WTC11 (cell line): ENCODE data around the gene SAMHD1. TPM values are rescaled to one million over a fixed set of nuclear protein-coding genes. Genes with fewer than 3 reads are reported as not detected.

Source experiments
- ATAC-seq: fragments of 200-7000 bp; cut with Tn5 transposase; 2 replicates; pipeline ENCODE4 v1.10.0; 2021; ENCODE audit warnings: mild to moderate bottlenecking, moderate library complexity
- CTCF ChIA-PET: fragments of 300-600 bp; sonication (Branson Sonifier 250); formaldehyde crosslinking; loops from one replicate; lab custom pipeline; 2021; ENCODE audit warnings: antibody characterized with exemption; lab: Charles Lee
- POLR2A ChIA-PET: fragments of 350-600 bp; sonication (Branson Sonifier 250); formaldehyde crosslinking; loops from one replicate; lab custom pipeline; 2021; ENCODE audit warnings: antibody characterized with exemption; lab: Charles Lee
- DNase-seq: peaks from one replicate; pipeline ENCODE4 v3.0.0; 2021; ENCODE audit warnings: low spot score
- H3K27ac Mint-ChIP-seq: 2 replicates; pipeline ENCODE4 v1.8.0; 2021; ENCODE audit warnings: mixed read lengths
- H3K27me3 Mint-ChIP-seq: 2 replicates; pipeline ENCODE4 v1.8.0; 2021; ENCODE audit warnings: low read depth, mild to moderate bottlenecking, moderate library complexity, mixed read lengths
- H3K36me3 Mint-ChIP-seq: 2 replicates; pipeline ENCODE4 v1.8.0; 2021; ENCODE audit warnings: mixed read lengths
- H3K4me1 Mint-ChIP-seq: 2 replicates; pipeline ENCODE4 v1.8.0; 2022; ENCODE audit warnings: mixed read lengths
- H3K4me3 Mint-ChIP-seq: 2 replicates; pipeline ENCODE4 v1.8.0; 2021; ENCODE audit warnings: mild to moderate bottlenecking, moderate library complexity, mixed read lengths
- H3K9me3 Mint-ChIP-seq: 2 replicates; pipeline ENCODE4 v1.8.0; 2021; ENCODE audit warnings: mixed read lengths
- ESRRA ChIP-seq: sonication (generic); formaldehyde crosslinking; IDR thresholded peaks from 2 replicates; pipeline ENCODE4 v1.8.1; 2022; ENCODE audit warnings: mild to moderate bottlenecking, missing genetic modification reagents, borderline replicate concordance
- ETV6 ChIP-seq: sonication (generic); formaldehyde crosslinking; IDR thresholded peaks from 2 replicates; pipeline ENCODE4 v1.8.1; 2022; ENCODE audit warnings: mild to moderate bottlenecking, missing genetic modification reagents
- FOXJ3 ChIP-seq: sonication (generic); formaldehyde crosslinking; IDR thresholded peaks from 2 replicates; pipeline ENCODE4 v1.9.0; 2021; ENCODE audit warnings: missing genetic modification reagents, mild to moderate bottlenecking, borderline replicate concordance
- JAZF1 ChIP-seq: fragments of 250-450 bp; sonication (Bioruptor Pico); IDR thresholded peaks from 2 replicates; pipeline ENCODE4 v1.9.0; 2021; ENCODE audit warnings: moderate library complexity, mild to moderate bottlenecking, inconsistent platforms
- MYBL2 ChIP-seq: sonication (generic); formaldehyde crosslinking; IDR thresholded peaks from 2 replicates; pipeline ENCODE4 v1.8.1; 2023; ENCODE audit warnings: mild to moderate bottlenecking, moderate library complexity, missing genetic modification reagents
- NR1H2 ChIP-seq: sonication (generic); formaldehyde crosslinking; IDR thresholded peaks from 2 replicates; pipeline ENCODE4 v1.9.0; 2021; ENCODE audit warnings: mild to moderate bottlenecking, moderate library complexity, missing genetic modification reagents
- NR2C2 ChIP-seq: sonication (generic); formaldehyde crosslinking; IDR thresholded peaks from 2 replicates; pipeline ENCODE4 v1.8.0; 2022; ENCODE audit warnings: mild to moderate bottlenecking, missing genetic modification reagents
- SP1 ChIP-seq: sonication (generic); formaldehyde crosslinking; conservative IDR thresholded peaks from 2 replicates; pipeline ENCODE4 v1.8.1; 2022; ENCODE audit warnings: missing genetic modification reagents
- ZNF232 ChIP-seq: sonication (generic); formaldehyde crosslinking; IDR thresholded peaks from 2 replicates; pipeline ENCODE4 v1.8.0; 2022; ENCODE audit warnings: mild to moderate bottlenecking, missing genetic modification reagents
- ZNF396 ChIP-seq: fragments of 250-450 bp; sonication (Bioruptor Pico); IDR thresholded peaks from 2 replicates; pipeline ENCODE4 v1.8.0; 2021; ENCODE audit warnings: mild to moderate bottlenecking, moderate library complexity, borderline replicate concordance
- ZNF416 ChIP-seq: fragments of 250-450 bp; sonication (Bioruptor Pico); IDR thresholded peaks from 2 replicates; pipeline ENCODE4 v1.9.0; 2021; ENCODE audit warnings: mild to moderate bottlenecking, inconsistent platforms
- ZNF423 ChIP-seq: fragments of 250-450 bp; sonication (Bioruptor Pico); IDR thresholded peaks from 2 replicates; pipeline ENCODE4 v2.1.2; 2022; ENCODE audit warnings: mild to moderate bottlenecking, moderate library complexity
- total RNA-seq: library from RNA; stranded (reverse); gene quantifications from 3 replicates; pipeline ENCODE4 v1.2.3, GENCODE V29; 2021
- TF ChIP-seq, protein P1 (sequence below): fragments of 250-450 bp; sonication (Bioruptor Pico); IDR thresholded peaks from 2 replicates; pipeline ENCODE4 v1.9.0; 2021; ENCODE audit warnings: mild to moderate bottlenecking, borderline replicate concordance
- TF ChIP-seq, protein P2 (sequence below): sonication (generic); formaldehyde crosslinking; IDR thresholded peaks from 2 replicates; pipeline ENCODE4 v1.8.0; 2023; ENCODE audit warnings: mild to moderate bottlenecking, missing genetic modification reagents
- TF ChIP-seq, protein P3 (sequence below): sonication (generic); formaldehyde crosslinking; IDR thresholded peaks from 2 replicates; pipeline ENCODE4 v1.8.1; 2023; ENCODE audit warnings: mild to moderate bottlenecking, moderate library complexity, missing genetic modification reagents
- TF ChIP-seq, protein P4 (sequence below): sonication (generic); formaldehyde crosslinking; IDR thresholded peaks from 2 replicates; pipeline ENCODE4 v1.8.0; 2022; ENCODE audit warnings: mild to moderate bottlenecking, missing genetic modification reagents
- TF ChIP-seq, protein P5 (sequence below): sonication (generic); formaldehyde crosslinking; conservative IDR thresholded peaks from 2 replicates; pipeline ENCODE4 v1.8.1; 2023; ENCODE audit warnings: mild to moderate bottlenecking, low read depth, missing genetic modification reagents, moderate library complexity
- TF ChIP-seq, protein P6 (sequence below): sonication (generic); formaldehyde crosslinking; IDR thresholded peaks from 2 replicates; pipeline ENCODE4 v1.8.0; 2022; ENCODE audit warnings: mild to moderate bottlenecking, missing genetic modification reagents
- TF ChIP-seq, protein P7 (sequence below): fragments of 250-450 bp; sonication (Bioruptor Pico); IDR thresholded peaks from 2 replicates; pipeline ENCODE4 v1.9.0; 2021; ENCODE audit warnings: mild to moderate bottlenecking

SAMHD1 gene
- total RNA-seq, 1 experiment from 2014 or later, result 31.0 TPM

DNA sequence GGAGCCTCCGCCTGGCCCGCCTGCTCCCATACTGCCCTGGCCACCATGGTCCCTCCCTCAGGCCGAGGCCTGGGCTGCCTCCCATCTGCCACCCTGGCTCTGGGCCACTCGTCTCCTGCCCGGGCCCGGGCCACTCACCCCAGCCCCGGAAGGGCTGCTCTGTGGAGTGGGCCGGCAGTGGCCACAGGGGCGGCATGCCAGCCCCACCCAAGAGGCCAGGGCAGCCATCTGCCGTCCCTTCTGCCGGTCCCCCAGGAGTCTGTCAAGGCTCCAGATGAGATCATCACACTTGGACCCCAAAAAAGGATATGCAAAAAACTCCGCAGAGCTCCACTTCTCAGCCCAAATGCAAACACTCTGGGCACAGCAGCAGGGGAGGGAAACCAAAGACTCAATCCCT lies 99.3 kb downstream of the SAMHD1 start:
- Mint-ChIP-seq H3K27me3 (no peaks in the 10 kb centered on the region), H3K4me3 (no peak overlapping the region), H3K9me3 (peaks cover 12% of the 10 kb centered on the region), H3K4me1 (peaks cover 17% of the 10 kb centered on the region), H3K27ac (no peak overlapping the region), H3K36me3 (peaks cover 14% of the 10 kb centered on the region)
- DNase-seq, result no peak
- no peak for ATAC-seq
- ChIA-PET CTCF (interaction anchor here (0.8 to 0.9 kb wide), 2 partner anchors 15 to 17 kb away, joined by 3 to 4 read pairs; no protein-coding TSS in a partner anchor), POLR2A (no interaction called here)
- TF ChIP-seq, protein P1, sequence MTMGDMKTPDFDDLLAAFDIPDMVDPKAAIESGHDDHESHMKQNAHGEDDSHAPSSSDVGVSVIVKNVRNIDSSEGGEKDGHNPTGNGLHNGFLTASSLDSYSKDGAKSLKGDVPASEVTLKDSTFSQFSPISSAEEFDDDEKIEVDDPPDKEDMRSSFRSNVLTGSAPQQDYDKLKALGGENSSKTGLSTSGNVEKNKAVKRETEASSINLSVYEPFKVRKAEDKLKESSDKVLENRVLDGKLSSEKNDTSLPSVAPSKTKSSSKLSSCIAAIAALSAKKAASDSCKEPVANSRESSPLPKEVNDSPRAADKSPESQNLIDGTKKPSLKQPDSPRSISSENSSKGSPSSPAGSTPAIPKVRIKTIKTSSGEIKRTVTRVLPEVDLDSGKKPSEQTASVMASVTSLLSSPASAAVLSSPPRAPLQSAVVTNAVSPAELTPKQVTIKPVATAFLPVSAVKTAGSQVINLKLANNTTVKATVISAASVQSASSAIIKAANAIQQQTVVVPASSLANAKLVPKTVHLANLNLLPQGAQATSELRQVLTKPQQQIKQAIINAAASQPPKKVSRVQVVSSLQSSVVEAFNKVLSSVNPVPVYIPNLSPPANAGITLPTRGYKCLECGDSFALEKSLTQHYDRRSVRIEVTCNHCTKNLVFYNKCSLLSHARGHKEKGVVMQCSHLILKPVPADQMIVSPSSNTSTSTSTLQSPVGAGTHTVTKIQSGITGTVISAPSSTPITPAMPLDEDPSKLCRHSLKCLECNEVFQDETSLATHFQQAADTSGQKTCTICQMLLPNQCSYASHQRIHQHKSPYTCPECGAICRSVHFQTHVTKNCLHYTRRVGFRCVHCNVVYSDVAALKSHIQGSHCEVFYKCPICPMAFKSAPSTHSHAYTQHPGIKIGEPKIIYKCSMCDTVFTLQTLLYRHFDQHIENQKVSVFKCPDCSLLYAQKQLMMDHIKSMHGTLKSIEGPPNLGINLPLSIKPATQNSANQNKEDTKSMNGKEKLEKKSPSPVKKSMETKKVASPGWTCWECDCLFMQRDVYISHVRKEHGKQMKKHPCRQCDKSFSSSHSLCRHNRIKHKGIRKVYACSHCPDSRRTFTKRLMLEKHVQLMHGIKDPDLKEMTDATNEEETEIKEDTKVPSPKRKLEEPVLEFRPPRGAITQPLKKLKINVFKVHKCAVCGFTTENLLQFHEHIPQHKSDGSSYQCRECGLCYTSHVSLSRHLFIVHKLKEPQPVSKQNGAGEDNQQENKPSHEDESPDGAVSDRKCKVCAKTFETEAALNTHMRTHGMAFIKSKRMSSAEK (CRISPR knock-in tag), result no peak
- TF ChIP-seq ZNF423, result no peak
- no peak for TF ChIP-seq NR1H2 (CRISPR knock-in tag)
- no peak for TF ChIP-seq ETV6
- TF ChIP-seq NR2C2 (CRISPR knock-in tag), result no peak
- TF ChIP-seq, protein P2, sequence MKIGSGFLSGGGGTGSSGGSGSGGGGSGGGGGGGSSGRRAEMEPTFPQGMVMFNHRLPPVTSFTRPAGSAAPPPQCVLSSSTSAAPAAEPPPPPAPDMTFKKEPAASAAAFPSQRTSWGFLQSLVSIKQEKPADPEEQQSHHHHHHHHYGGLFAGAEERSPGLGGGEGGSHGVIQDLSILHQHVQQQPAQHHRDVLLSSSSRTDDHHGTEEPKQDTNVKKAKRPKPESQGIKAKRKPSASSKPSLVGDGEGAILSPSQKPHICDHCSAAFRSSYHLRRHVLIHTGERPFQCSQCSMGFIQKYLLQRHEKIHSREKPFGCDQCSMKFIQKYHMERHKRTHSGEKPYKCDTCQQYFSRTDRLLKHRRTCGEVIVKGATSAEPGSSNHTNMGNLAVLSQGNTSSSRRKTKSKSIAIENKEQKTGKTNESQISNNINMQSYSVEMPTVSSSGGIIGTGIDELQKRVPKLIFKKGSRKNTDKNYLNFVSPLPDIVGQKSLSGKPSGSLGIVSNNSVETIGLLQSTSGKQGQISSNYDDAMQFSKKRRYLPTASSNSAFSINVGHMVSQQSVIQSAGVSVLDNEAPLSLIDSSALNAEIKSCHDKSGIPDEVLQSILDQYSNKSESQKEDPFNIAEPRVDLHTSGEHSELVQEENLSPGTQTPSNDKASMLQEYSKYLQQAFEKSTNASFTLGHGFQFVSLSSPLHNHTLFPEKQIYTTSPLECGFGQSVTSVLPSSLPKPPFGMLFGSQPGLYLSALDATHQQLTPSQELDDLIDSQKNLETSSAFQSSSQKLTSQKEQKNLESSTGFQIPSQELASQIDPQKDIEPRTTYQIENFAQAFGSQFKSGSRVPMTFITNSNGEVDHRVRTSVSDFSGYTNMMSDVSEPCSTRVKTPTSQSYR (CRISPR knock-in tag), result no peak
- no peak for TF ChIP-seq ZNF416 (CRISPR knock-in tag)
- no peak for TF ChIP-seq ESRRA (CRISPR knock-in tag)
- TF ChIP-seq, protein P3, sequence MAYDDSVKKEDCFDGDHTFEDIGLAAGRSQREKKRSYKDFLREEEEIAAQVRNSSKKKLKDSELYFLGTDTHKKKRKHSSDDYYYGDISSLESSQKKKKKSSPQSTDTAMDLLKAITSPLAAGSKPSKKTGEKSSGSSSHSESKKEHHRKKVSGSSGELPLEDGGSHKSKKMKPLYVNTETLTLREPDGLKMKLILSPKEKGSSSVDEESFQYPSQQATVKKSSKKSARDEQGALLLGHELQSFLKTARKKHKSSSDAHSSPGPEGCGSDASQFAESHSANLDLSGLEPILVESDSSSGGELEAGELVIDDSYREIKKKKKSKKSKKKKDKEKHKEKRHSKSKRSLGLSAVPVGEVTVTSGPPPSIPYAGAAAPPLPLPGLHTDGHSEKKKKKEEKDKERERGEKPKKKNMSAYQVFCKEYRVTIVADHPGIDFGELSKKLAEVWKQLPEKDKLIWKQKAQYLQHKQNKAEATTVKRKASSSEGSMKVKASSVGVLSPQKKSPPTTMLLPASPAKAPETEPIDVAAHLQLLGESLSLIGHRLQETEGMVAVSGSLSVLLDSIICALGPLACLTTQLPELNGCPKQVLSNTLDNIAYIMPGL (CRISPR knock-in tag), result no peak
- TF ChIP-seq ZNF232 (CRISPR knock-in tag), result no peak

DNA sequence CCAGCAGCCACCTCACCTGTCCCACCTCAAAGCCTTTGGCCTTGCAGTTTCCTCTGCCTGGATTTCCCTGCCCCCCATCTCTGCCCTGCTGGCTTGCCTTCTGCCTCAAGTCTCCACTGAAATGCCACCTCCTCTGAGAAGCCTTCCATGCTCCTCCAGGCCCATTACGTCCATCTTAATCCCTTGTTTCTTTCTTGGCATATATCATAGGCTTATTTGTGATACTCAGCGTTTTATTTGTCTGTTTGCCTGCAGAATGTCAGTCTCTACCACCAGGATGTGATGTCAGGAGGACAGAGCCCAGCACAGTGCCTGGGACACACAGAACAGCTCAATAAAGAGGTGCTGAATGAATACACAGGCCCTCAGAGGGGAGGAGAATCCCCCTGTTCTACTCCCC lies 100.0 kb downstream of the SAMHD1 start:
- no peak for ATAC-seq
- H3K4me3 Mint-ChIP-seq, result no peak overlapping the region
- DNase-seq, result no peak
- CTCF ChIA-PET, result no interaction called here
- H3K27me3 Mint-ChIP-seq, result no peaks in the 10 kb centered on the region
- H3K36me3 Mint-ChIP-seq, result peaks cover 14% of the 10 kb centered on the region
- H3K4me1 Mint-ChIP-seq, result peaks cover 17% of the 10 kb centered on the region
- no peak overlapping the region for H3K27ac Mint-ChIP-seq
- POLR2A ChIA-PET, result no interaction called here
- peaks cover 12% of the 10 kb centered on the region for H3K9me3 Mint-ChIP-seq
- TF ChIP-seq ZNF423 (no peak), ZNF396 (CRISPR knock-in tag) (no peak), ZNF232 (CRISPR knock-in tag) (no peak), JAZF1 (CRISPR knock-in tag) (no peak), MYBL2 (CRISPR knock-in tag) (no peak), FOXJ3 (CRISPR knock-in tag) (no peak), SP1 (CRISPR knock-in tag) (no peak)
- TF ChIP-seq, protein P4, sequence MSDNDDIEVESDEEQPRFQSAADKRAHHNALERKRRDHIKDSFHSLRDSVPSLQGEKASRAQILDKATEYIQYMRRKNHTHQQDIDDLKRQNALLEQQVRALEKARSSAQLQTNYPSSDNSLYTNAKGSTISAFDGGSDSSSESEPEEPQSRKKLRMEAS (CRISPR knock-in tag), result no peak
- TF ChIP-seq, protein P5, sequence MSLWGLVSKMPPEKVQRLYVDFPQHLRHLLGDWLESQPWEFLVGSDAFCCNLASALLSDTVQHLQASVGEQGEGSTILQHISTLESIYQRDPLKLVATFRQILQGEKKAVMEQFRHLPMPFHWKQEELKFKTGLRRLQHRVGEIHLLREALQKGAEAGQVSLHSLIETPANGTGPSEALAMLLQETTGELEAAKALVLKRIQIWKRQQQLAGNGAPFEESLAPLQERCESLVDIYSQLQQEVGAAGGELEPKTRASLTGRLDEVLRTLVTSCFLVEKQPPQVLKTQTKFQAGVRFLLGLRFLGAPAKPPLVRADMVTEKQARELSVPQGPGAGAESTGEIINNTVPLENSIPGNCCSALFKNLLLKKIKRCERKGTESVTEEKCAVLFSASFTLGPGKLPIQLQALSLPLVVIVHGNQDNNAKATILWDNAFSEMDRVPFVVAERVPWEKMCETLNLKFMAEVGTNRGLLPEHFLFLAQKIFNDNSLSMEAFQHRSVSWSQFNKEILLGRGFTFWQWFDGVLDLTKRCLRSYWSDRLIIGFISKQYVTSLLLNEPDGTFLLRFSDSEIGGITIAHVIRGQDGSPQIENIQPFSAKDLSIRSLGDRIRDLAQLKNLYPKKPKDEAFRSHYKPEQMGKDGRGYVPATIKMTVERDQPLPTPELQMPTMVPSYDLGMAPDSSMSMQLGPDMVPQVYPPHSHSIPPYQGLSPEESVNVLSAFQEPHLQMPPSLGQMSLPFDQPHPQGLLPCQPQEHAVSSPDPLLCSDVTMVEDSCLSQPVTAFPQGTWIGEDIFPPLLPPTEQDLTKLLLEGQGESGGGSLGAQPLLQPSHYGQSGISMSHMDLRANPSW (CRISPR knock-in tag), result no peak
- TF ChIP-seq, protein P6, sequence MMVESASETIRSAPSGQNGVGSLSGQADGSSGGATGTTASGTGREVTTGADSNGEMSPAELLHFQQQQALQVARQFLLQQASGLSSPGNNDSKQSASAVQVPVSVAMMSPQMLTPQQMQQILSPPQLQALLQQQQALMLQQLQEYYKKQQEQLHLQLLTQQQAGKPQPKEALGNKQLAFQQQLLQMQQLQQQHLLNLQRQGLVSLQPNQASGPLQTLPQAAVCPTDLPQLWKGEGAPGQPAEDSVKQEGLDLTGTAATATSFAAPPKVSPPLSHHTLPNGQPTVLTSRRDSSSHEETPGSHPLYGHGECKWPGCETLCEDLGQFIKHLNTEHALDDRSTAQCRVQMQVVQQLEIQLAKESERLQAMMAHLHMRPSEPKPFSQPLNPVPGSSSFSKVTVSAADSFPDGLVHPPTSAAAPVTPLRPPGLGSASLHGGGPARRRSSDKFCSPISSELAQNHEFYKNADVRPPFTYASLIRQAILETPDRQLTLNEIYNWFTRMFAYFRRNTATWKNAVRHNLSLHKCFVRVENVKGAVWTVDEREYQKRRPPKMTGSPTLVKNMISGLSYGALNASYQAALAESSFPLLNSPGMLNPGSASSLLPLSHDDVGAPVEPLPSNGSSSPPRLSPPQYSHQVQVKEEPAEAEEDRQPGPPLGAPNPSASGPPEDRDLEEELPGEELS (CRISPR knock-in tag), result no peak
- TF ChIP-seq, protein P7, sequence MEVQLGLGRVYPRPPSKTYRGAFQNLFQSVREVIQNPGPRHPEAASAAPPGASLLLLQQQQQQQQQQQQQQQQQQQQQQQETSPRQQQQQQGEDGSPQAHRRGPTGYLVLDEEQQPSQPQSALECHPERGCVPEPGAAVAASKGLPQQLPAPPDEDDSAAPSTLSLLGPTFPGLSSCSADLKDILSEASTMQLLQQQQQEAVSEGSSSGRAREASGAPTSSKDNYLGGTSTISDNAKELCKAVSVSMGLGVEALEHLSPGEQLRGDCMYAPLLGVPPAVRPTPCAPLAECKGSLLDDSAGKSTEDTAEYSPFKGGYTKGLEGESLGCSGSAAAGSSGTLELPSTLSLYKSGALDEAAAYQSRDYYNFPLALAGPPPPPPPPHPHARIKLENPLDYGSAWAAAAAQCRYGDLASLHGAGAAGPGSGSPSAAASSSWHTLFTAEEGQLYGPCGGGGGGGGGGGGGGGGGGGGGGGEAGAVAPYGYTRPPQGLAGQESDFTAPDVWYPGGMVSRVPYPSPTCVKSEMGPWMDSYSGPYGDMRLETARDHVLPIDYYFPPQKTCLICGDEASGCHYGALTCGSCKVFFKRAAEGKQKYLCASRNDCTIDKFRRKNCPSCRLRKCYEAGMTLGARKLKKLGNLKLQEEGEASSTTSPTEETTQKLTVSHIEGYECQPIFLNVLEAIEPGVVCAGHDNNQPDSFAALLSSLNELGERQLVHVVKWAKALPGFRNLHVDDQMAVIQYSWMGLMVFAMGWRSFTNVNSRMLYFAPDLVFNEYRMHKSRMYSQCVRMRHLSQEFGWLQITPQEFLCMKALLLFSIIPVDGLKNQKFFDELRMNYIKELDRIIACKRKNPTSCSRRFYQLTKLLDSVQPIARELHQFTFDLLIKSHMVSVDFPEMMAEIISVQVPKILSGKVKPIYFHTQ, result no peak
